GM18858 (cell line): ENCODE measurements around the gene FAAP20.

Experiments
- ATAC-seq: cut with Tn5 transposase; IDR thresholded peaks from one replicate; pipeline ENCODE4 v1.9.1; 2021; ENCODE audit not compliant: unreplicated experiment

FAAP20 gene

GRCh38 chr1:2230781-2231531 lies 36.4 kb upstream of the FAAP20 start:
- no peak for ATAC-seq

- ATAC-seq, result no peak
Measured at GRCh38 chr1:2229911-2230731, 35.5 kb upstream of the FAAP20 start.

- no peak for ATAC-seq
Measured at GRCh38 chr1:2229037-2229864, 34.7 kb upstream of the FAAP20 start.

- no peak for ATAC-seq
Measured at GRCh38 chr1:2228694-2229036, 34.1 kb upstream of the FAAP20 start.

GRCh38 chr1:2228157-2228594 lies 33.6 kb upstream of the FAAP20 start, which contains the start of gene SKI:
Gene SKI (plus strand): TSS chr1:2228319. CDS start chr1:2228767, 448 bp downstream.
- no peak for ATAC-seq

GRCh38 chr1:2227346-2228156 lies 33.0 kb upstream of the FAAP20 start:
- peak; percentile 69 for ATAC-seq

- ATAC-seq, result no peak
Measured at GRCh38 chr1:2226525-2227345, 32.2 kb upstream of the FAAP20 start.

- ATAC-seq, result no peak
Measured at GRCh38 chr1:2224631-2225428, 30.3 kb upstream of the FAAP20 start.

GRCh38 chr1:2224170-2224584 lies 29.6 kb upstream of the FAAP20 start:
- ATAC-seq, result no peak

GRCh38 chr1:2221271-2221670 lies 26.7 kb upstream of the FAAP20 start:
- no peak for ATAC-seq

- no peak for ATAC-seq
Measured at GRCh38 chr1:2216767-2217058, 22.1 kb upstream of the FAAP20 start.

GRCh38 chr1:2215909-2216766 lies 21.6 kb upstream of the FAAP20 start:
- no peak for ATAC-seq

GRCh38 chr1:2215329-2215728 lies 20.8 kb upstream of the FAAP20 start:
- no peak for ATAC-seq

- ATAC-seq, result no peak
Measured at GRCh38 chr1:2214541-2215241, 20.1 kb upstream of the FAAP20 start.

GRCh38 chr1:2213576-2214505 lies 19.3 kb upstream of the FAAP20 start:
- ATAC-seq, result no peak
